ENCODE data around the gene MAFG.

GRCh38 chr17:81939218-81939617 is 11.7 kb upstream of the MAFG start:
- TF ChIP-seq ZNF274 (IDR thresholded peaks at IDR 0.05; ENCODE audit: low read depth, low read length), result no peak
- TF ChIP-seq SUZ12 (IDR thresholded peaks at IDR 0.05; ENCODE audit: extremely low read depth, insufficient read depth, insufficient read length), result no peak
- TF ChIP-seq YY1 (IDR thresholded peaks at IDR 0.05; ENCODE audit: insufficient read depth, insufficient read length), result no peak

Data from NT2/D1 (cell line).